Kidney (tissue), 14 donors: Measurements from ENCODE around the gene HOXB5. TPM values are rescaled to one million over a fixed set of nuclear protein-coding genes. Genes with fewer than 3 reads are reported as not detected.

Experiments
- DNase-seq, 5 donors: peaks; one replicate each; pipeline ENCODE4 v3.0.0-alpha.2; 2013 to 2020
- FAIRE-seq: peaks from 2 replicates; lab custom pipeline; 2012; peaks lifted over from hg19 to GRCh38; lab: Jason Lieb, UNC
- H3K27ac ChIP-seq, 2 donors: one replicate each; pipeline ENCODE4 v1.7.0; 2013; ENCODE audit warnings: low read depth in 2 of 2, low read length in 2 of 2, inconsistent platforms in 1 of 2
- H3K27me3 ChIP-seq: one replicate; pipeline ENCODE4 v1.7.1; 2013; ENCODE audit warnings: low read length, inconsistent platforms; ENCODE audit not compliant: control insufficient read depth, insufficient read depth
- H3K36me3 ChIP-seq, 3 donors: one replicate each; pipeline versions ENCODE4 v1.7.0 to v1.7.1; 2013; ENCODE audit warnings: low read length in 3 of 3, control low read depth in 1 of 3, inconsistent platforms in 1 of 3; ENCODE audit not compliant: insufficient read depth in 3 of 3, control insufficient read depth in 2 of 3
- H3K4me1 ChIP-seq, 3 donors: one replicate each; pipeline versions ENCODE4 v1.7.0 to v1.7.1; 2013; ENCODE audit warnings: low read length in 3 of 3, inconsistent platforms in 1 of 3, low read depth in 1 of 3; ENCODE audit not compliant: control insufficient read depth in 2 of 3, insufficient read depth in 2 of 3
- H3K4me3 ChIP-seq, 3 donors: one replicate each; pipeline versions ENCODE4 v1.7.0 to v1.8.1; 2013; ENCODE audit warnings: low read length in 3 of 3, control low read depth in 1 of 3, inconsistent platforms in 1 of 3
- H3K9ac ChIP-seq, 3 donors: one replicate each; pipeline versions ENCODE4 v1.7.0 to v1.7.1; 2013; ENCODE audit warnings: low read length in 3 of 3, control low read depth in 1 of 3, inconsistent platforms in 1 of 3
- H3K9me3 ChIP-seq, 3 donors: one replicate each; pipeline versions ENCODE4 v1.7.0 to v1.7.1; 2013; ENCODE audit warnings: low read length in 3 of 3, control low read depth in 1 of 3, inconsistent platforms in 1 of 3; ENCODE audit not compliant: control insufficient read depth in 2 of 3, insufficient read depth in 1 of 3
- CTCF ChIP-seq: IDR thresholded peaks from 3 replicates; pipeline ENCODE4 v1.5.1; 2012; ENCODE audit warnings: mild to moderate bottlenecking, moderate library complexity, borderline replicate concordance; ENCODE audit not compliant: insufficient read depth; ENCODE audit errors: extremely low read depth
- intact Hi-C: fragments of 100-400 bp; cut with DNase I; formaldehyde crosslinking; loops from one replicate; pipeline ENCODE4 v1.11.1; 2022
- polyA plus RNA-seq: library from polyadenylated mRNA; stranded (reverse); fragments of 350-450 nt; fragmentation: Illumina TruSeq; extraction: RNeasy Lipid Tissue Mini Kit (QIAGEN cat#74804); gene quantifications from one replicate; pipeline ENCODE4 v1.2.3, GENCODE V29; 2014; ENCODE audit warnings: low read depth, low replicate concordance; ENCODE audit not compliant: insufficient read depth
- total RNA-seq: library from RNA; stranded (reverse); fragmentation: NEBNext Ultra II Directional; extraction: Animal tissue kit (Norgen Biotek cat#: 25700); gene quantifications from one replicate; pipeline ENCODE4 v1.2.1, GENCODE V29; 2021
- donor health status: control.
- donor health status: control.
- donor health status: control.
- donor health status: control.
- donor health status: control.
- donor health status: DM: yes; HTN: yes; CAD: no.
- donor health status: Normal renal cell carcinoma (clear cell type).

HOXB5 gene
- total and polyA plus RNA-seq, 2 donors from 2014 or later, result 12.3 to 27.0 TPM

DNA sequence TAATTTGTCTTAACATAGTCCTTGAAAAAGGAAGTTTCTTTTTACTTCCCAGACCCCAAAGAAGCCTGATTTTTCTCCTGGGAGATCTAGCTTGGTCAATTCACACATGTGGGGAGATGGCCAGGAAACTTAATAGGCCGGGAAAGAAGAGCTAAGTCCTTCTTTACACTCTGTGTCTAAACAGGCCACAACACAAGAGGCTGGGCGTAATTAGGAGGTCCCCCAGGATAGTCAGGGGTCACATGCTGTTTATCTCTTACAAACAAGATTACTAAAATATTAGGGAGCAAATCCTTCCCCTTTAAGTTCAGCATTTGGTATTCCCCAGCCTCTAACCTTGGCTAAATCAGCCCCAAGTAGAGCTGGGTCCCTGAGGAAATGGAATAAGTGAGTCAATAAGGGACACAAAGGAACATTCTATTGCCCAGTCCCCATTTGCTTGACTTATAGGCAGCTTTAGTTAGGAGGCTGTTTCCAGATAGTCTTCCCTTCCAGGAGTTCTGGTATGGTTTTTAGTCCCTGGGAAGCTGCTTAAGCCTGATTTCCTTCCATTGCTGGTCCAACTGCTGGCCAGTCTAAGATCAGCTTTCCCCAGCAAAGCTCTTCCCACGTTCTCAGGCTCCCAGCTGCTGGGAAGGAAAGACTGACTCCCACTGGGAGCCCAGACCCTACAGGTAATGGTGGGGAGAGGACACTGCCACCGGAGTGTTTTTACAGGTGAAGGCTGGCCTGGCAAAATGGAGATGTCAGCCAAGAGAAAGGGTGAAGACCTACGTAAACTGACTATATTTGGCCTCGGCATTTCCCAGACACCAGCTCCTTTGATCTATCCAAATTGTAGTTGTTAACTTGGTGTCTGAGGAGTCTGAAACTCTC, 46.6 kb upstream of the HOXB5 start:
- Histone ChIP-seq H3K4me1 (no peaks in the 10 kb centered on the region), H3K9me3 (no peaks in the 10 kb centered on the region), H3K27me3 (peaks cover 48% of the 10 kb centered on the region), H3K4me3 (no peak overlapping the region), H3K9ac (no peak overlapping the region), H3K27ac (no peak overlapping the region), H3K36me3 (no peaks in the 10 kb centered on the region)
- intact Hi-C loops, result no loop called here
- DNase-seq (peak in 1 of 5 donors; percentile 29), FAIRE-seq (no peak)
- TF ChIP-seq CTCF, result no peak

DNA sequence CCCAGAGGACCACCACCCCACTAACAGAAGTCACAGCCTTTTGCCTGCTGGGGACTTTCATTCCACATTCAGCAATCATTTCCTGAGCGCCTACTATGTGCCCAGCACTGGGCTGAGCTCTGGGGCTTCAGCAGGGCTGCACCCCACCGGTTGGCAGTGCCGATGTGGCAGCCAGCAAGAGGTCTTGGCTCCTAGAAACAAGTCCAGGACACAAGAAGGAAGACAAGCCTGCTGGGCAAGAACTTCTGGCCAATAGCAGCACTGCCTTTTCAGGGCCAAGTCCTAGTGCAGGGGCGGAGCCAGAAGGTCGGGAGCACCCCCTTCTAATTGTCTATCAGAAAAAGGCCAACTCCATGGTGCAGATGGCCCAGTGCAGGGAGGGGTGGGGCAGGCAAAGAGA, 45.6 kb upstream of the HOXB5 start:
- intact Hi-C loops, result no loop called here
- FAIRE-seq, result no peak
- no peak overlapping the region for H3K9ac ChIP-seq

GRCh38 chr17:48637323-48638260, 44.0 kb upstream of the HOXB5 start:
- no peak for TF ChIP-seq CTCF
- no peaks in the 10 kb centered on the region for H3K4me1 ChIP-seq
- intact Hi-C loops, result no loop called here
- H3K36me3 ChIP-seq, result no peaks in the 10 kb centered on the region
- DNase-seq (peak in 1 of 5 donors; percentile 39), FAIRE-seq (no peak)
- H3K27me3 ChIP-seq, result peaks cover 43% of the 10 kb centered on the region
- no peak overlapping the region for H3K27ac ChIP-seq
- no peak overlapping the region for H3K9ac ChIP-seq
- H3K4me3 ChIP-seq, result no peak overlapping the region
- no peaks in the 10 kb centered on the region for H3K9me3 ChIP-seq

More for the DNA sequence above, 45.6 kb upstream of the HOXB5 start:
- H3K27me3 ChIP-seq, result peaks cover 51% of the 10 kb centered on the region
- no peak for TF ChIP-seq CTCF
- no peaks in the 10 kb centered on the region for H3K9me3 ChIP-seq
- no peaks in the 10 kb centered on the region for H3K4me1 ChIP-seq
- peak in 1 of 5 donors; percentile 38 for DNase-seq
- no peak overlapping the region for H3K27ac ChIP-seq
- H3K36me3 ChIP-seq, result no peaks in the 10 kb centered on the region
- no peak overlapping the region for H3K4me3 ChIP-seq
